ENCODE results near the gene SPAG5. TPM values are rescaled to one million over a fixed set of nuclear protein-coding genes. Genes with fewer than 3 reads are reported as not detected.

The SPAG5 gene, protein sequence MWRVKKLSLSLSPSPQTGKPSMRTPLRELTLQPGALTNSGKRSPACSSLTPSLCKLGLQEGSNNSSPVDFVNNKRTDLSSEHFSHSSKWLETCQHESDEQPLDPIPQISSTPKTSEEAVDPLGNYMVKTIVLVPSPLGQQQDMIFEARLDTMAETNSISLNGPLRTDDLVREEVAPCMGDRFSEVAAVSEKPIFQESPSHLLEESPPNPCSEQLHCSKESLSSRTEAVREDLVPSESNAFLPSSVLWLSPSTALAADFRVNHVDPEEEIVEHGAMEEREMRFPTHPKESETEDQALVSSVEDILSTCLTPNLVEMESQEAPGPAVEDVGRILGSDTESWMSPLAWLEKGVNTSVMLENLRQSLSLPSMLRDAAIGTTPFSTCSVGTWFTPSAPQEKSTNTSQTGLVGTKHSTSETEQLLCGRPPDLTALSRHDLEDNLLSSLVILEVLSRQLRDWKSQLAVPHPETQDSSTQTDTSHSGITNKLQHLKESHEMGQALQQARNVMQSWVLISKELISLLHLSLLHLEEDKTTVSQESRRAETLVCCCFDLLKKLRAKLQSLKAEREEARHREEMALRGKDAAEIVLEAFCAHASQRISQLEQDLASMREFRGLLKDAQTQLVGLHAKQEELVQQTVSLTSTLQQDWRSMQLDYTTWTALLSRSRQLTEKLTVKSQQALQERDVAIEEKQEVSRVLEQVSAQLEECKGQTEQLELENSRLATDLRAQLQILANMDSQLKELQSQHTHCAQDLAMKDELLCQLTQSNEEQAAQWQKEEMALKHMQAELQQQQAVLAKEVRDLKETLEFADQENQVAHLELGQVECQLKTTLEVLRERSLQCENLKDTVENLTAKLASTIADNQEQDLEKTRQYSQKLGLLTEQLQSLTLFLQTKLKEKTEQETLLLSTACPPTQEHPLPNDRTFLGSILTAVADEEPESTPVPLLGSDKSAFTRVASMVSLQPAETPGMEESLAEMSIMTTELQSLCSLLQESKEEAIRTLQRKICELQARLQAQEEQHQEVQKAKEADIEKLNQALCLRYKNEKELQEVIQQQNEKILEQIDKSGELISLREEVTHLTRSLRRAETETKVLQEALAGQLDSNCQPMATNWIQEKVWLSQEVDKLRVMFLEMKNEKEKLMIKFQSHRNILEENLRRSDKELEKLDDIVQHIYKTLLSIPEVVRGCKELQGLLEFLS
- 21.9 and 40.0 TPM in 2 replicates for total RNA-seq

DNA sequence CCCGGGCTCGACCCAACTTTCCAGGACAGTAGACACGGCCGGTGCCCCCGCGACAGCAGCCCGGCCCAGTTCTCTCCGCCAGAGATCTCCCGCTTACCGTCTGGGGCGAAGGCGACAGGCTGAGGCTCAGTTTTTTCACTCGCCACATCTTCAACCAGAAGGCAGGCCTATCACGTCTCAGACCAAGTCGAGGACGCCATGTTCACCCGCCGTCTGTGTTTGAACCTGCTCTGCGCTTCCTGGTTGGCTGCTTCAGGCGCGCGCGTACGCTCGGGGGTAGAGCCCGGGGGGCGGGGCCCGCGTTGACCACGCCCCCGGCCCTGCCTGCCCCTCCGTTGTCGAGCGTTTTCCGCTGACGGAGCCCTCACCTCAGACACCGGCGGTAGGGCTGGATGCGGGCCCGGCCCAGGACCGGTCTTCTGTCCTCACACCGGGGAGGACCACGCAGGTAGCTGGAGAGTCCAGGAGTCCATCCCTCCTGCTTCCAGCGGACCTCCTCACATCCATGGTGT lies at the start of gene SPAG5:
Gene SPAG5, minus strand, starts transcription at position 227 of the 512 bp plus-strand sequence. Its CDS starts 79 bp downstream, at position 148.

DNA sequence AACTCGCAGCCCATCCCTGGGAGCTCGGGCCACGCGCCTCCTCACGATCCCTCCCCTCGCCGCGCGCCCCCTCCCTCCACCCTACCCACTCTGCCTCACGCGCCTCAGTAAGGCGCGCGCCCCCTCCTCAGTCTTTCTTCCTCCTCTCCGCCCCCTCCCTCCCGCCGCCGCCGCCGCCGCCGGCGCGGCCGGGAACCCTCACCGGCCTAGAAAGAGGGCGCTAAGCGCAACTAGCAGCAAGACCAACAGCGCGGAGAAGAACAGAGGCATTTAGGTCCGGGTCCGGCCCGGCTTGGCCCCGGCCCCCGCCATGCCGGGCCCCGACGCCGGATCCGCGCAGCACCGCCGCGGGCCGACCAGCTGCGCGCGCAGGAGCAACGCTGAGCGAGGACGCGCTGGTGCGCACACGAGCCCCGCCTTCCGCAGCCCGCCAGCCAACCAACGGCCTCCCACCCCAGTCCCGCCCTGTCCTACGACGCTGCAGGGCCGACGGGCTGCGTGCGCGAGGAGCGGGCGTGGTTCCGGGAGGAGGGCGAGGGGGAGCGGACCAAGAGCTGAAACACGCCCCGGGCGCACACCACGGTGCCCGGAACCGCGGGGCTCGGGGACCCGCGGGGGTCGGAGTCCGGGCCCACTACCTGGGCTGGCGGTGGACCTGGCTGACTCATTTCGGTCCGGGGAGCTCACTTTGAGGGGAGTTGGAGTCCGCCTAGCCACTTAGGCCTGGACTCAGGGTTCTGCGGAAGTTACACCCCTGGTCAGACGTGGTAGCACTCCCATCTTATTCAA lies 46.2 kb upstream of the SPAG5 start, which contains the start of gene BLTP2:
Gene BLTP2, minus strand, starts transcription at position 372 of the 789 bp plus-strand sequence. Its CDS starts 102 bp downstream, at position 270.

DNA sequence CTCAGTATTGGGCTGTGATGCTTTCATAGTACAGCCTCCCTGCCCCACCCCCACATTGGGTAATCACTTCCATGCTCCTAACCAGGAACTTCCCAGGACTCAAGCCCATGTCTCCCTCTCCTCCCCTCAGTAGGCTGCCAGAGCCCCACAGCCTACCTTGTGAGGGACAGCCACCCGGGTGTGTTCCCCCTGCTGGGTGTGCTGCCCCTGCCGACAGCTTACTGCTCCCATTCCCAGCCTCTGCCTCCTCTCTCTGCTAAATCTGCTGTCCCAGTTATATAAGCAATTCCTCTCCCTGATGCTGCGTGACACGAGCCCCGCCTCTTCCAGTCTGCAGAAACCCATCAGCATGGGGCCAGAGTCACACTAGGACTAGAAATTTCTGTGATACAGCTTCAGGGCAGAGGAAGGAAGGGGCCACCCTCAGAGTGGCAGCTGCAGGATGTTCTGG lies 15.1 kb upstream of the SPAG5 start, which contains the start of gene RSKR:
Gene RSKR, minus strand, starts transcription at position 255 of the 451 bp plus-strand sequence. Its CDS starts 24 bp downstream, at position 231.

DNA sequence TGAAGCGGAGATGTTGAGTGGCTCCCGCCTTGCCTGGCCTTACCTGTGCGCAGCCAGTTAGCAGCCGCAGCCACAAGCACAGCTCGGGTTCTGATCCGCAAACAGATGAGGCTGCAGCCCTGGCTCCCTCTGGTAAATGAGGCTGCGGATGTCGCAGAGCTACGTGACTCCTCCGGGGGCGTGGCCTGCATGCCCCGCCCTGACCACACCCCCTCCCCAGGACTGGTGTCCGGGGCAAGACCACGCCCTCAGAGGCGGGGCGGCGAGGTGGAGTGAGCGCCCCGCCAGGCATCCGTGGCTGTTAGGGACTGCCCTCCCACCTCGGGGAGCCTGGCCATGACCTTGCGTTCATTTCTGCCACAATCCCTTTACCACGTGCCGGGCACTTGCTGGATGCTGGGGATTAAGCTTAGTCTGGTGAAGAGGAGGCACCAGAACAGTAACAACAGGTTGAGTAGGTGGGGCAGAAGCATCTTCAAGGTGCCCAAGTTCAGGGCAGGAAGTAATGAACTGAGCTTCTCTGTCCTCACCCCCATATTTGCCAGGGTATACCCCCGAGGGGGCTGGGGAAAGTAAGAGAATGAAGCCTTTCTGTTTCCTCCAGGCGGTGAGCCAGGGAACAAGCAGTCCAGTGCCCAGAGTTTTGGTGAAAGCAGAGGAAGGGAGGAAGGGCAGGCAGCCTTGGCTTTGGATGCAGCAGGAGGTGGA lies 21.9 kb downstream of the SPAG5 start, which contains the start of gene ALDOC:
Gene ALDOC, minus strand, starts transcription at position 138 of the 708 bp plus-strand sequence. CDS start 1,363 bp downstream, outside the sequence.

DNA sequence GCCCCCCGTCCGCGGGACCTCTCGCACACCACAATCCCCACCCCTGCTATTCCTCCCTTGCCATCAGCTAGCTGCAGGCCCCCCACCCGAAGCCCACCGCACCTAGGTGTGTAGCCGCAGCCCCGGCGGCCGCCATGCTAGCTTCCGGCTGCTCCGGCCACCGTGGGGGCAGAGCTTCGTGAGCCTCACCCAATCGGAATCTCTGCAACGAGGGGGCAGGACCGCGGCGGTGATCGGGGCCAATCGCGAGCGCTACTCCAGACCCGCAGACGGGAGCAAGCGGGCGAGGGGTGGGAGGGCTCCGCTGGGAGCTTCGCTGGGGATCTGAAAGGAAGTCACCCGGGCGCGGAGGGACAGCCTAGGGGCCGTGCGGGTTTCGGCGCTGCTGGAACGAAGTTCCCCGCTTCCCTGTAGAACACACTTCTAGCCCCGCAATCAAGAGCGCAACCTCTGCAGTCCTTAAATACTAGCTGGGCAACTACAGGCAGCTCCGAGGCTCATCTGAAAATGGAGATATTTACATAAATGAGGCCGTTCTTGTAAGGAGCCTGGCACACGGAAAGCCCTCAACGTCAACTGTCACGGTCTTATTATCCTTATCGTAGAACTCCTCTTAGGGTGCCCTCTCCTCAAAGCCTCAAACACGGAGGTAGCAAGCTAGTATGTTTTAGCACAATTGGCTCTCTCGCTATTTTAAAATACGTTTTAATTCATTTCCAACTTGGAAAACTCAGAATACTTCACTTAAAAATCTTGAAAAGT lies 27.3 kb downstream of the SPAG5 start, which contains the start of gene PIGS:
Gene PIGS, minus strand, starts transcription at position 164 of the 762 bp plus-strand sequence. Its CDS starts 28 bp downstream, at position 136.

DNA sequence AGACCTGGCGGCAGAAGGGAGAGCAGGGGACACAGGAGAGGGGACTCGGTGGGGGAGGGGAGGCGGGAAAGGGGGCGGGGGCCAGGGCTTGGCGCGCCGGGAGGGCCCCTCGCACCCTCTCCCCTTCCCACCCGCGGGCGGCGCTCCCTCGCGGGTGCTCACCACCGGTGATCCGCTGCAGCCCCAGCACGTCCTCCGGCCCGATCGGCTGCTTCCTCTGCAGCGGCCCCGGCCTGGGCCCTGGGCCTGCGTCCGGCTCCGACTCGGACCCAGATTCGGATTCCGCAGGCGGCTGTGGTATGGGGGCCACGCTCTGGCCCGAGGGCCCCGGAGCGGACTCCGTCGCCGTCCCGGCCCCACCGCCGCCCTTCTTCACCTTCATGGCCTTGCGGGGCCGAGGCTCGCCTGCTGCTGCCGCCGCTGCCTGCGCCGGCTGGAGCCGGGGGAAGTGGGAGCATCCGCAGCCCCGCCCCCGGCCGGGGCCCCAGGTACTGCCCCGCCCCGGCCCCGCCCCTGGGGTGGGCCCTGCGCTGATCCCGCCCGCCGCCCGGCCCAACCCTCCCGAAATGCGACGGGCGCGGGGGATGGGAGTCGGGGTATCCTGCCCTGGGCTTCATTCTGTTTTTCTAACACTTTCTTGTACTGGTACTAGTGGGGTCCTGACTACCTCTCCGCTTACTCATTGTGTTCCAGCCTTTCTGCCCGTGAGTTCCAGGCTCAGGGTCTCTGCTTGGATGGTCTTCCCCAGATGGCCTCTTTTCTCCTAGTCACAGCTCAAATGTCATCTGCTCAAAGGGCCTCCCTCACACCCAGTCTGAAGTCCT lies 46.4 kb downstream of the SPAG5 start, which contains the start of gene UNC119:
Gene UNC119, minus strand, starts transcription at position 449 of the 824 bp plus-strand sequence. Its CDS starts 67 bp downstream, at position 382.

Other genes with a start within 250 kb of the SPAG5 start
- 60.7 and 67.1 TPM in 2 replicates for gene POLDIP2, start 241.5 kb downstream of the SPAG5 start, total RNA-seq
- gene SEBOX, start 233.8 kb downstream of the SPAG5 start, total RNA-seq: not detected in 2 replicates
- 0.12 and 0.53 TPM in 2 replicates for gene VTN, start 228.7 kb downstream of the SPAG5 start, total RNA-seq
- 6.0 and 6.5 TPM in 2 replicates for gene SARM1, start 227.3 kb downstream of the SPAG5 start, total RNA-seq
- 7.5 and 7.8 TPM in 2 replicates for gene SLC46A1, start 192.8 kb downstream of the SPAG5 start, total RNA-seq
- not detected in 2 replicates for gene SLC13A2, start 125.4 kb downstream of the SPAG5 start, total RNA-seq
- not detected in 2 replicates for gene FOXN1, start 92.7 kb downstream of the SPAG5 start, total RNA-seq
- gene UNC119, start 46.4 kb downstream of the SPAG5 start, total RNA-seq: 19.2 and 19.9 TPM in 2 replicates
- 45.0 and 51.4 TPM in 2 replicates for gene PIGS, start 27.5 kb downstream of the SPAG5 start, total RNA-seq
- gene ALDOC, start 22.1 kb downstream of the SPAG5 start, total RNA-seq: 33.3 and 33.5 TPM in 2 replicates
- gene RSKR, start 15.2 kb upstream of the SPAG5 start, total RNA-seq: 5.3 and 6.5 TPM in 2 replicates
- 182 and 257 TPM in 2 replicates for gene BLTP2, start 46.1 kb upstream of the SPAG5 start, total RNA-seq
- 69.3 and 88.0 TPM in 2 replicates for gene SDF2, start 62.9 kb upstream of the SPAG5 start, total RNA-seq
- gene SUPT6H, start 63.2 kb upstream of the SPAG5 start, total RNA-seq: 55.5 and 59.6 TPM in 2 replicates
- 1.1 and 2.0 TPM in 2 replicates for gene PROCA1, start 112.9 kb upstream of the SPAG5 start, total RNA-seq
- 185 and 201 TPM in 2 replicates for gene RAB34, start 118.8 kb upstream of the SPAG5 start, total RNA-seq
- 906 and 915 TPM in 2 replicates for gene RPL23A, start 121.0 kb upstream of the SPAG5 start, total RNA-seq
- gene TLCD1, start 127.2 kb upstream of the SPAG5 start, total RNA-seq: 3.7 and 5.7 TPM in 2 replicates
- gene NEK8, start 129.8 kb upstream of the SPAG5 start, total RNA-seq: 4.4 and 4.7 TPM in 2 replicates
- gene TRAF4, start 145.0 kb upstream of the SPAG5 start, total RNA-seq: 18.1 and 23.9 TPM in 2 replicates
- gene FAM222B, start 243.8 kb upstream of the SPAG5 start, total RNA-seq: 2.4 and 2.8 TPM in 2 replicates